Testis (tissue), 2 donors: ENCODE measurements around the gene RESF1.

Experiments used
- POLR2A ChIP-seq: fragments of 450-650 bp; IDR thresholded peaks from one replicate; pipeline ENCODE4 v1.6.1; 2017; ENCODE audit warnings: antibody characterized with exemption, mild to moderate bottlenecking, moderate library complexity
- TF ChIP-seq, protein P1 (sequence below), 3 experiments: fragments of 450-650 bp in 2 of 3; fragments of 200-600 bp in 1 of 3; sonication (generic) in 1 of 3; IDR thresholded peaks; one replicate each; pipeline ENCODE4 v1.5.1; 2016 to 2019; ENCODE audit warnings: antibody characterized with exemption in 3 of 3, mild to moderate bottlenecking in 2 of 3, moderate library complexity in 1 of 3

DNA sequence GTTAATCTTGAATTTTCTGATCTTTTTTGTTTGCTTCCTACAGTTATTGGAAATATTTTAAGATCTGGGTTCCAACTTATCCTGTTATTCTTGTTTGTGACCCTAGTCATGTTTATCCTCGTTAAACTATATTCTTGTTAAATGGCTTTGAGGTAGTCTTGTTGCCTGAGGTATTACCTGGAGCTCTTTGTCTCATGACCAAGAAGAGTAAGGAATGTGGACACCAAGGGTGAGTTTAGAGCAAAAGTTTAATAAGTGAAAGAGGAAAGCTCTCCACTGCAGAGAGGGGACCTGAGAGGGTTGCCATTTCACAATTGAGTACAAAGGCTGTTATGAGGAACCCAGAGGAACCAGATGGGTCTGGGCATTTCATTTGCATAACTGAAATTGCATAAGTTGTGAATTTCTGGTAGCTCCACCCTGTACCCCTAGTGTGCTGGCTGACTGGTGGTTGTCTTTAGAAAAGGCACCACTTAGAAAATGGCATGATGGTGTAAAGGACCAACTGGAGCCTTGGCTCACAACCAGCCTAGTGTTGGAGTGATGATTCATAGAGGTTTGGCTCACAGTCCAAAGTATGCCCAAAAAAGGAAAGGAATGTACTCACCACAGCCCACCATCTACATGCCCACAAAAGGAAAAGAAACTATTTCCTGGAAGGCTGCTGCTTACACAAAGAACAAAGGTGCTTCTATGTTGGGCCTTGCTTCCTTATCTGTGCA lies 36.7 kb upstream of the RESF1 start:
- TF ChIP-seq, protein P1, sequence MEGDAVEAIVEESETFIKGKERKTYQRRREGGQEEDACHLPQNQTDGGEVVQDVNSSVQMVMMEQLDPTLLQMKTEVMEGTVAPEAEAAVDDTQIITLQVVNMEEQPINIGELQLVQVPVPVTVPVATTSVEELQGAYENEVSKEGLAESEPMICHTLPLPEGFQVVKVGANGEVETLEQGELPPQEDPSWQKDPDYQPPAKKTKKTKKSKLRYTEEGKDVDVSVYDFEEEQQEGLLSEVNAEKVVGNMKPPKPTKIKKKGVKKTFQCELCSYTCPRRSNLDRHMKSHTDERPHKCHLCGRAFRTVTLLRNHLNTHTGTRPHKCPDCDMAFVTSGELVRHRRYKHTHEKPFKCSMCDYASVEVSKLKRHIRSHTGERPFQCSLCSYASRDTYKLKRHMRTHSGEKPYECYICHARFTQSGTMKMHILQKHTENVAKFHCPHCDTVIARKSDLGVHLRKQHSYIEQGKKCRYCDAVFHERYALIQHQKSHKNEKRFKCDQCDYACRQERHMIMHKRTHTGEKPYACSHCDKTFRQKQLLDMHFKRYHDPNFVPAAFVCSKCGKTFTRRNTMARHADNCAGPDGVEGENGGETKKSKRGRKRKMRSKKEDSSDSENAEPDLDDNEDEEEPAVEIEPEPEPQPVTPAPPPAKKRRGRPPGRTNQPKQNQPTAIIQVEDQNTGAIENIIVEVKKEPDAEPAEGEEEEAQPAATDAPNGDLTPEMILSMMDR (IDR thresholded peaks at IDR 0.05): no peak
- TF ChIP-seq POLR2A: no peak
